ENCODE measurements around the gene CRYBB3. TPM values are rescaled to one million over a fixed set of nuclear protein-coding genes. Genes with fewer than 3 reads are reported as not detected.

Gene CRYBB3
- not detected for total RNA-seq

GRCh38 chr22:25199731-25200520 is at the start of gene CRYBB3:
Gene CRYBB3, plus strand, starts transcription at chr22:25199858. Its CDS starts 1,539 bp downstream, at chr22:25201397.
- no peaks in the 10 kb centered on the region for H3K9me3 ChIP-seq
- no peaks in the 10 kb centered on the region for H3K27me3 ChIP-seq
- no peak within 1 kb of the TSS for H3K27ac ChIP-seq (replicated peaks in 1 of 4)
- no peak for DNase-seq (ENCODE audit: extremely low spot score)
- intact Hi-C loops (cut with DNase I) = no loop called here
- no peaks in the 10 kb centered on the region for H3K4me1 ChIP-seq
- 91% methylated on average over 8 of the region's 17 CpGs for WGBS
- H3K36me3 ChIP-seq = peaks cover 0 to 35% (median 27%) of the 10 kb centered on the region in 4 donors
- TF ChIP-seq EP300 (IDR thresholded peaks at IDR 0.05) = no peak
- no peak for TF ChIP-seq POLR2AphosphoS5 (IDR thresholded peaks at IDR 0.05)
- TF ChIP-seq CTCF (IDR thresholded peaks at IDR 0.05) = no peak
- no peak for TF ChIP-seq POLR2A (IDR thresholded peaks at IDR 0.05; ENCODE audit: low read depth)
- no peak within 1 kb of the TSS for H3K4me3 ChIP-seq

- peaks cover 28 to 68% (median 62%) of the 10 kb centered on the region in 4 donors for H3K4me1 ChIP-seq
- intact Hi-C loops (cut with DNase I) = no loop called here
- no peaks in the 10 kb centered on the region for H3K27me3 ChIP-seq
- H3K27ac ChIP-seq (replicated peaks in 1 of 4) = peak overlapping the region; percentile 62 to 78 (median 71)
- peak; percentile 44 to 52 for TF ChIP-seq POLR2AphosphoS5 (IDR thresholded peaks at IDR 0.05)
- no peak for TF ChIP-seq CTCF (IDR thresholded peaks at IDR 0.05)
- no peak overlapping the region for H3K4me3 ChIP-seq
- no peaks in the 10 kb centered on the region for H3K36me3 ChIP-seq
- H3K9me3 ChIP-seq = no peaks in the 10 kb centered on the region
- WGBS = 91% methylated on average over 6 of the region's 8 CpGs
- no peak for DNase-seq (ENCODE audit: extremely low spot score)
Measured at GRCh38 chr22:25153961-25154666, 45.5 kb upstream of the CRYBB3 start.

- no peak for TF ChIP-seq POLR2A (IDR thresholded peaks at IDR 0.05; ENCODE audit: low read depth)
- TF ChIP-seq POLR2AphosphoS5 (IDR thresholded peaks at IDR 0.05) = peak in 1 of 2 donors; percentile 1
- TF ChIP-seq EP300 (IDR thresholded peaks at IDR 0.05) = no peak
- TF ChIP-seq CTCF (IDR thresholded peaks at IDR 0.05) = no peak
- H3K4me3 ChIP-seq = no peak overlapping the region
- H3K36me3 ChIP-seq = no peaks in the 10 kb centered on the region
- peak overlapping the region; percentile 62 to 78 (median 71) for H3K27ac ChIP-seq (replicated peaks in 1 of 4)
- DNase-seq (ENCODE audit: extremely low spot score) = no peak
- 67% methylated on average over 1 of the region's 2 CpGs for WGBS
- H3K4me1 ChIP-seq = peaks cover 30 to 68% (median 63%) of the 10 kb centered on the region in 4 donors
- no peaks in the 10 kb centered on the region for H3K27me3 ChIP-seq
- H3K9me3 ChIP-seq = no peaks in the 10 kb centered on the region
- intact Hi-C loops (cut with DNase I) = no loop called here
Measured at GRCh38 chr22:25154667-25154999, 45.0 kb upstream of the CRYBB3 start.

GRCh38 chr22:25156736-25157135 is 42.9 kb upstream of the CRYBB3 start:
- no peak for TF ChIP-seq CTCF (IDR thresholded peaks at IDR 0.05)
- no peak for TF ChIP-seq EP300 (IDR thresholded peaks at IDR 0.05)
- TF ChIP-seq POLR2AphosphoS5 (IDR thresholded peaks at IDR 0.05) = no peak
- TF ChIP-seq POLR2A (IDR thresholded peaks at IDR 0.05; ENCODE audit: low read depth) = no peak
- Histone ChIP-seq H3K9me3 (no peaks in the 10 kb centered on the region), H3K27ac (replicated peaks in 1 of 4) (peak overlapping the region; percentile 15 to 51 (median 30)), H3K4me1 (peaks cover 33 to 75% (median 69%) of the 10 kb centered on the region in 4 donors), H3K36me3 (no peaks in the 10 kb centered on the region), H3K4me3 (no peak overlapping the region), H3K27me3 (no peaks in the 10 kb centered on the region)
- 43% methylated on average over 4 of the region's 4 CpGs for WGBS
- DNase-seq (ENCODE audit: extremely low spot score) = no peak
- intact Hi-C loops (cut with DNase I) = no loop called here

Data from esophagus muscularis mucosa (tissue), 4 donors.